GM12878 (cell line): ENCODE measurements around the gene KLF15. TPM values are rescaled to one million over a fixed set of nuclear protein-coding genes. Genes with fewer than 3 reads are reported as not detected.

ENCODE experiments used
- ATAC-seq: fragments of 200-7000 bp; cut with Tn5 transposase; 3 replicates; pipeline ENCODE4 v1.9.1; 2020; ENCODE audit warnings: mild to moderate bottlenecking, moderate library complexity
- BruUV-seq: library from RNA; stranded (reverse); fragments of 400-500 nt; replicated peaks from 2 replicates; lab custom pipeline; 2021; lab: Mats Ljungman, UMichigan
- CTCF ChIA-PET: fragments of 300-600 bp; sonication (Branson Sonifier 250); formaldehyde crosslinking; extraction: SDS; loops from one replicate; lab custom pipeline; 2021; ENCODE audit warnings: inconsistent platforms; lab: Yijun Ruan, JAX
- POLR2A ChIA-PET: fragments of 350-600 bp; formaldehyde crosslinking; extraction: SDS; loops from one replicate; lab custom pipeline; 2021; ENCODE audit warnings: inconsistent platforms; lab: Charles Lee
- RAD21 ChIA-PET: fragments of 300-600 bp; sonication (Branson Sonifier 250); formaldehyde crosslinking; loops from one replicate; lab custom pipeline; 2023; ENCODE audit warnings: antibody characterized with exemption; ENCODE audit not compliant: unreplicated experiment; lab: Charles Lee
- SMC1A ChIA-PET: fragments of 300-600 bp; sonication (Branson Sonifier 250); formaldehyde crosslinking; loops from one replicate; lab custom pipeline; 2023; ENCODE audit not compliant: unreplicated experiment, uncharacterized antibody; lab: Charles Lee
- DNase-seq: peaks from one replicate; pipeline ENCODE4 v3.0.0-alpha.2; 2011; ENCODE audit warnings: low read depth, low spot score
- FAIRE-seq: peaks from 3 replicates; lab custom pipeline; 2011; peaks lifted over from hg19 to GRCh38; lab: Jason Lieb, UNC
- H2AFZ ChIP-seq: 2 replicates; pipeline ENCODE4 v1.6.0; 2011; ENCODE audit warnings: low read depth, low read length, control low read depth; ENCODE audit not compliant: control insufficient read depth
- H3K27ac ChIP-seq: 2 replicates; pipeline ENCODE4 v1.5.1; 2011; ENCODE audit warnings: control low read depth; ENCODE audit not compliant: control insufficient read depth, insufficient read depth
- H3K27me3 ChIP-seq, 2 experiments: replicated peaks in 1 of 2; 2 replicates each; pipeline versions ENCODE4 v1.6.0 to v1.6.1; 2011; ENCODE audit warnings: low read length in 1 of 2; ENCODE audit not compliant: control insufficient read depth in 2 of 2, insufficient read depth in 2 of 2
- H3K36me3 ChIP-seq, 2 experiments: 2 replicates each; pipeline ENCODE4 v1.5.1; 2011; ENCODE audit warnings: low read length in 1 of 2; ENCODE audit not compliant: control insufficient read depth in 2 of 2, insufficient read depth in 2 of 2
- H3K4me1 ChIP-seq: 2 replicates; pipeline ENCODE4 v1.6.1; 2011; ENCODE audit warnings: mild to moderate bottlenecking, low read length, moderate library complexity, mixed read lengths; ENCODE audit not compliant: control insufficient read depth, insufficient read depth
- H3K4me2 ChIP-seq: 2 replicates; pipeline ENCODE4 v1.6.0; 2011; ENCODE audit warnings: control low read depth; ENCODE audit not compliant: control insufficient read depth, insufficient read depth
- H3K4me3 ChIP-seq: fragments of 200-600 bp; sonication (generic); 2 replicates; pipeline ENCODE4 v1.5.1; 2016
- H3K79me2 ChIP-seq: 2 replicates; pipeline ENCODE4 v1.6.0; 2011; ENCODE audit warnings: low read length; ENCODE audit not compliant: control insufficient read depth, insufficient read depth
- H3K9ac ChIP-seq: 2 replicates; pipeline ENCODE4 v1.8.0; 2011; ENCODE audit warnings: low read length, control low read depth, mixed read lengths; ENCODE audit not compliant: control insufficient read depth, insufficient read depth
- H3K9me3 ChIP-seq: replicated peaks from 3 replicates; pipeline ENCODE4 v1.5.1; 2011; ENCODE audit warnings: mild to moderate bottlenecking, low read length; ENCODE audit not compliant: control insufficient read depth, insufficient read depth
- H4K20me1 ChIP-seq: 2 replicates; pipeline ENCODE4 v1.6.0; 2011; ENCODE audit not compliant: control insufficient read depth, insufficient read depth
- BCL11A ChIP-seq: IDR thresholded peaks from 2 replicates; pipeline ENCODE4 v1.6.1; 2011; ENCODE audit warnings: low read depth, low read length
- CHD1 ChIP-seq: IDR thresholded peaks from 2 replicates; pipeline ENCODE4 v1.6.1; 2012; ENCODE audit warnings: low read depth, low read length, improper control_type of control experiment
- GABPA ChIP-seq: IDR thresholded peaks from 2 replicates; pipeline ENCODE4 v1.6.1; 2014; ENCODE audit warnings: antibody characterized with exemption, low read depth, mild to moderate bottlenecking, inconsistent platforms
- HCFC1 ChIP-seq: fragments of 150-350 bp; IDR thresholded peaks from 2 replicates; pipeline ENCODE4 v1.6.1; 2014; ENCODE audit warnings: low read length
- HDGF ChIP-seq: fragments of 450-650 bp; IDR thresholded peaks from 2 replicates; pipeline ENCODE4 v1.6.1; 2016; ENCODE audit warnings: antibody characterized with exemption
- NFYA ChIP-seq: IDR thresholded peaks from 2 replicates; pipeline ENCODE4 v1.6.1; 2011; ENCODE audit warnings: low read depth, mild to moderate bottlenecking, low read length, improper control_type of control experiment, borderline replicate concordance
- POU2F2 ChIP-seq: IDR thresholded peaks from 3 replicates; pipeline ENCODE4 v1.6.1; 2011; ENCODE audit warnings: low read depth, mild to moderate bottlenecking, low read length, borderline replicate concordance
- RCOR1 ChIP-seq: conservative IDR thresholded peaks from 2 replicates; pipeline ENCODE4 v1.6.1; 2012; ENCODE audit warnings: low read depth, low read length, improper control_type of control experiment
- RELA ChIP-seq: fragments of 450-650 bp; IDR thresholded peaks from 2 replicates; pipeline ENCODE4 v1.8.0; 2014; ENCODE audit warnings: borderline replicate concordance; ENCODE audit not compliant: partially characterized antibody
- SMC3 ChIP-seq: IDR thresholded peaks from 2 replicates; pipeline ENCODE4 v1.6.1; 2011; ENCODE audit warnings: low read length, improper control_type of control experiment, borderline replicate concordance
- WGBS: methylation state at CpG from one replicate; pipeline ENCODE4 v1.1.6; 2016; ENCODE audit warnings: low lambda C conversion rate; ENCODE audit not compliant: insufficient replicate concordance, insufficient coverage; ENCODE audit errors: missing lambda C conversion rate; 5-methylcytosine and 5-hydroxymethylcytosine counted together
- in situ Hi-C: fragments of 300-500 bp; cut with MboI; formaldehyde crosslinking; loops from 9 replicates; pipeline ENCODE4 v1.14.3; 2018; ENCODE audit warnings: mixed read lengths
- intact Hi-C: fragments of 100-400 bp; cut with micrococcal nuclease; formaldehyde crosslinking; loops from one replicate; pipeline ENCODE4 v1.14.2; 2022; ENCODE audit not compliant: unreplicated experiment
- polyA plus RNA-seq, 11 experiments: library from polyadenylated mRNA; depleted of rRNA in 4 of 11; unstranded in 6 of 11; stranded (reverse) in 5 of 11; fragments of >200 nt; fragmentation: Nextera tagmentation in 4 of 11; fragmentation: Illumina TruSeq in 1 of 11; extraction: Ambion mirVana in 4 of 11; extraction: Trizol in 1 of 11; gene quantifications; 1 replicate in 1 of 11; 2 replicates in 10 of 11; pipeline versions ENCODE4 v1.2.1 to v1.2.3, GENCODE V29; 2011 to 2016; ENCODE audit warnings: inconsistent platforms in 2 of 11, missing spikeins in 2 of 11, low read depth in 1 of 11
- total RNA-seq, 4 experiments: library from RNA; depleted of rRNA in 3 of 4; stranded (reverse); fragments of >200 nt in 3 of 4; fragmentation: Illumina TruSeq in 1 of 4; extraction: Trizol in 1 of 4; gene quantifications; 2 replicates each; pipeline versions ENCODE4 v1.2.1 to v1.2.3, GENCODE V29; 2013 to 2021
- TF ChIP-seq, protein P1 (sequence below): fragments of 450-650 bp; formaldehyde crosslinking; IDR thresholded peaks from 2 replicates; pipeline ENCODE4 v1.5.0; 2022; ENCODE audit warnings: mild to moderate bottlenecking, missing genetic modification characterization
- TF ChIP-seq, protein P2 (sequence below): IDR thresholded peaks from 2 replicates; pipeline ENCODE4 v1.6.1; 2012; ENCODE audit warnings: improper control_type of control experiment, low read depth, low read length; ENCODE audit not compliant: insufficient replicate concordance

KLF15 gene
- total and polyA plus RNA-seq, 10 of the 15 experiments (the other 5 are each of a cell fraction or from before 2014, with no cell fraction given), result 0.15 TPM; not detected in 9

DNA sequence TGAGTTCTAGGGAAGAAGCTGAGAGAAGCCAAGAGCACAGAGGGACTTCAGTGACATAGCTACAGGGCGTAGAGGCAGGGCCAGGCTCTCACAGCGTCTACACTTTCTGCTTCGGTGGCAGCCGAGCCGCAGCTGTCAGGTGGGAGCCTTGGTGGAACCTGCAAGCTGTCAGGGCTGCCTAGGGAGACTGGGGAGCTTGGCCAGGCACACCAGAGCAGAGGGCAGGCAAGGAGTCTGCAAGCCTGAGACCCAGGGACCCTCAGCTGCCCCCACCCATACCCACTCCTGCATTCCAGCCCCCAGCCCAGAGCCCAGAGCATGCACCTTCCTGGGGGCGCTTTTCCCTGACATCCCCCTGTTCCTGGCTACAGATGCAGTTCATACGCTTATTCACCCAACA lies 13.4 kb upstream of the KLF15 start (continued):
- TF ChIP-seq HCFC1 (no peak), RCOR1 (no peak)

DNA sequence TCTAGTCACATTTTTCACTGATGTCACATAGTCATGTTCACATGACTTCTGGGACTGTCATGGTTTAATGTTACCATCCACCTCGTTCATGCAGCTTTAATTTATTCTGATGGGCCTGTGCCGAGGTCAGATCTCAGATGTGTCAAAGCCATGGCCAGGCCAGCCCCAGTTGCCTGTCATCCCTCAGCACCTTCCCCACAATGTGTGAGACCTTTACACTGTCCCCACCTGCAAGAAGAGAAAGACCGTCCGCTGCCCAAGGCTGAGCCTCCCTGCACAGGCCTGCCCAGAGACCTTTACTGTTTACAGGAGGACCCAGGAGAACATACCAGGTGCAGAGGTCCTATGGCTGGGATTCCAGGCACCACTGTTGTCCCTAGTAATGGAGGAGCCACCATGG lies 12.8 kb upstream of the KLF15 start:
- H3K4me3 ChIP-seq, result no peak overlapping the region
- H3K27me3 ChIP-seq, result no peaks in the 10 kb centered on the region; a peak in 2 of 4 replicates
- intact Hi-C loops (no loop called here), in situ Hi-C loops (no loop called here)
- H3K79me2 ChIP-seq, result no peaks in the 10 kb centered on the region
- no peak overlapping the region for H3K4me2 ChIP-seq
- WGBS, result 27% methylated on average over 4 of the region's 4 CpGs
- no peaks in the 10 kb centered on the region for H3K36me3 ChIP-seq
- no peak overlapping the region for H3K27ac ChIP-seq
- H2AFZ ChIP-seq, result no peak overlapping the region
- no peaks in the 10 kb centered on the region for H4K20me1 ChIP-seq
- BruUV-seq, result no TSS peak
- DNase-seq (no peak), ATAC-seq (no peak), FAIRE-seq (no peak)
- no peaks in the 10 kb centered on the region for H3K9me3 ChIP-seq
- ChIA-PET SMC1A (no interaction called here), CTCF (no interaction called here), RAD21 (interaction anchor here (1.0 kb wide), 1 partner anchor 19 kb away, joined by 4 read pairs; no protein-coding TSS in a partner anchor), POLR2A (no interaction called here)
- H3K9ac ChIP-seq, result no peak overlapping the region
- no peaks in the 10 kb centered on the region for H3K4me1 ChIP-seq
- TF ChIP-seq SMC3, result no peak
- TF ChIP-seq, protein P1, sequence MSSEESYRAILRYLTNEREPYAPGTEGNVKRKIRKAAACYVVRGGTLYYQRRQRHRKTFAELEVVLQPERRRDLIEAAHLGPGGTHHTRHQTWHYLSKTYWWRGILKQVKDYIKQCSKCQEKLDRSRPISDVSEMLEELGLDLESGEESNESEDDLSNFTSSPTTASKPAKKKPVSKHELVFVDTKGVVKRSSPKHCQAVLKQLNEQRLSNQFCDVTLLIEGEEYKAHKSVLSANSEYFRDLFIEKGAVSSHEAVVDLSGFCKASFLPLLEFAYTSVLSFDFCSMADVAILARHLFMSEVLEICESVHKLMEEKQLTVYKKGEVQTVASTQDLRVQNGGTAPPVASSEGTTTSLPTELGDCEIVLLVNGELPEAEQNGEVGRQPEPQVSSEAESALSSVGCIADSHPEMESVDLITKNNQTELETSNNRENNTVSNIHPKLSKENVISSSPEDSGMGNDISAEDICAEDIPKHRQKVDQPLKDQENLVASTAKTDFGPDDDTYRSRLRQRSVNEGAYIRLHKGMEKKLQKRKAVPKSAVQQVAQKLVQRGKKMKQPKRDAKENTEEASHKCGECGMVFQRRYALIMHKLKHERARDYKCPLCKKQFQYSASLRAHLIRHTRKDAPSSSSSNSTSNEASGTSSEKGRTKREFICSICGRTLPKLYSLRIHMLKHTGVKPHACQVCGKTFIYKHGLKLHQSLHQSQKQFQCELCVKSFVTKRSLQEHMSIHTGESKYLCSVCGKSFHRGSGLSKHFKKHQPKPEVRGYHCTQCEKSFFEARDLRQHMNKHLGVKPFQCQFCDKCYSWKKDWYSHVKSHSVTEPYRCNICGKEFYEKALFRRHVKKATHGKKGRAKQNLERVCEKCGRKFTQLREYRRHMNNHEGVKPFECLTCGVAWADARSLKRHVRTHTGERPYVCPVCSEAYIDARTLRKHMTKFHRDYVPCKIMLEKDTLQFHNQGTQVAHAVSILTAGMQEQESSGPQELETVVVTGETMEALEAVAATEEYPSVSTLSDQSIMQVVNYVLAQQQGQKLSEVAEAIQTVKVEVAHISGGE (CRISPR knock-in tag), result no peak
- TF ChIP-seq RELA, result no peak
- TF ChIP-seq, protein P2, sequence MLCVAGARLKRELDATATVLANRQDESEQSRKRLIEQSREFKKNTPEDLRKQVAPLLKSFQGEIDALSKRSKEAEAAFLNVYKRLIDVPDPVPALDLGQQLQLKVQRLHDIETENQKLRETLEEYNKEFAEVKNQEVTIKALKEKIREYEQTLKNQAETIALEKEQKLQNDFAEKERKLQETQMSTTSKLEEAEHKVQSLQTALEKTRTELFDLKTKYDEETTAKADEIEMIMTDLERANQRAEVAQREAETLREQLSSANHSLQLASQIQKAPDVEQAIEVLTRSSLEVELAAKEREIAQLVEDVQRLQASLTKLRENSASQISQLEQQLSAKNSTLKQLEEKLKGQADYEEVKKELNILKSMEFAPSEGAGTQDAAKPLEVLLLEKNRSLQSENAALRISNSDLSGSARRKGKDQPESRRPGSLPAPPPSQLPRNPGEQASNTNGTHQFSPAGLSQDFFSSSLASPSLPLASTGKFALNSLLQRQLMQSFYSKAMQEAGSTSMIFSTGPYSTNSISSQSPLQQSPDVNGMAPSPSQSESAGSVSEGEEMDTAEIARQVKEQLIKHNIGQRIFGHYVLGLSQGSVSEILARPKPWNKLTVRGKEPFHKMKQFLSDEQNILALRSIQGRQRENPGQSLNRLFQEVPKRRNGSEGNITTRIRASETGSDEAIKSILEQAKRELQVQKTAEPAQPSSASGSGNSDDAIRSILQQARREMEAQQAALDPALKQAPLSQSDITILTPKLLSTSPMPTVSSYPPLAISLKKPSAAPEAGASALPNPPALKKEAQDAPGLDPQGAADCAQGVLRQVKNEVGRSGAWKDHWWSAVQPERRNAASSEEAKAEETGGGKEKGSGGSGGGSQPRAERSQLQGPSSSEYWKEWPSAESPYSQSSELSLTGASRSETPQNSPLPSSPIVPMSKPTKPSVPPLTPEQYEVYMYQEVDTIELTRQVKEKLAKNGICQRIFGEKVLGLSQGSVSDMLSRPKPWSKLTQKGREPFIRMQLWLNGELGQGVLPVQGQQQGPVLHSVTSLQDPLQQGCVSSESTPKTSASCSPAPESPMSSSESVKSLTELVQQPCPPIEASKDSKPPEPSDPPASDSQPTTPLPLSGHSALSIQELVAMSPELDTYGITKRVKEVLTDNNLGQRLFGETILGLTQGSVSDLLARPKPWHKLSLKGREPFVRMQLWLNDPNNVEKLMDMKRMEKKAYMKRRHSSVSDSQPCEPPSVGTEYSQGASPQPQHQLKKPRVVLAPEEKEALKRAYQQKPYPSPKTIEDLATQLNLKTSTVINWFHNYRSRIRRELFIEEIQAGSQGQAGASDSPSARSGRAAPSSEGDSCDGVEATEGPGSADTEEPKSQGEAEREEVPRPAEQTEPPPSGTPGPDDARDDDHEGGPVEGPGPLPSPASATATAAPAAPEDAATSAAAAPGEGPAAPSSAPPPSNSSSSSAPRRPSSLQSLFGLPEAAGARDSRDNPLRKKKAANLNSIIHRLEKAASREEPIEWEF, result no peak
- no peak for TF ChIP-seq HDGF
- TF ChIP-seq GABPA, result no peak
- no peak for TF ChIP-seq NFYA
- no peak for TF ChIP-seq POU2F2
- TF ChIP-seq BCL11A, result no peak
- no peak for TF ChIP-seq CHD1
